GM19043 (cell line): ENCODE measurements around the gene NAA16.
"Not testable (repeated sequence)": the region's sequence is repeated elsewhere in the genome, so short reads cannot be mapped to it uniquely, and the experiment has no call there.

ENCODE experiments used
- ATAC-seq: cut with Tn5 transposase; IDR thresholded peaks from one replicate; pipeline ENCODE4 v1.9.1; 2021; ENCODE audit warnings: low read depth; ENCODE audit not compliant: unreplicated experiment

The NAA16 gene

GRCh38 chr13:41352935-41353840, 42.1 kb downstream of the NAA16 start:
- no peak for ATAC-seq

- ATAC-seq: no peak
Measured at GRCh38 chr13:41354416-41354815, 43.3 kb downstream of the NAA16 start.

GRCh38 chr13:41356385-41356648, 45.2 kb downstream of the NAA16 start:
- ATAC-seq: not testable (repeated sequence)

GRCh38 chr13:41356786-41357185, 45.7 kb downstream of the NAA16 start:
- no peak for ATAC-seq

GRCh38 chr13:41361491-41361890, 50.4 kb downstream of the NAA16 start:
- no peak for ATAC-seq

- no peak for ATAC-seq
Measured at GRCh38 chr13:41364043-41364442, 53.0 kb downstream of the NAA16 start.

- no peak for ATAC-seq
Measured at GRCh38 chr13:41365631-41366030, 54.6 kb downstream of the NAA16 start.

GRCh38 chr13:41370736-41371135, 59.7 kb downstream of the NAA16 start:
- ATAC-seq: no peak

GRCh38 chr13:41377446-41377845, 66.4 kb downstream of the NAA16 start:
- ATAC-seq: no peak

- no peak for ATAC-seq
Measured at GRCh38 chr13:41382431-41382830, 71.4 kb downstream of the NAA16 start.

GRCh38 chr13:41383386-41383785, 72.3 kb downstream of the NAA16 start:
- no peak for ATAC-seq

GRCh38 chr13:41384749-41385503, 73.9 kb downstream of the NAA16 start:
- no peak for ATAC-seq

GRCh38 chr13:41386211-41386610, 75.1 kb downstream of the NAA16 start:
- no peak for ATAC-seq

- ATAC-seq: no peak
Measured at GRCh38 chr13:41387576-41387975, 76.5 kb downstream of the NAA16 start.

- no peak for ATAC-seq
Measured at GRCh38 chr13:41388143-41388881, 77.2 kb downstream of the NAA16 start.

- ATAC-seq: no peak
Measured at GRCh38 chr13:41389580-41389979, 78.5 kb downstream of the NAA16 start.

- ATAC-seq: no peak
Measured at GRCh38 chr13:41394166-41394565, 83.1 kb downstream of the NAA16 start.

- no peak for ATAC-seq
Measured at GRCh38 chr13:41398494-41399170, 87.6 kb downstream of the NAA16 start.

GRCh38 chr13:41401366-41401765, 90.3 kb downstream of the NAA16 start:
- ATAC-seq: no peak

GRCh38 chr13:41402691-41403511, 91.8 kb downstream of the NAA16 start:
- no peak for ATAC-seq
